ENCODE data around the gene PPFIBP2.

DNA sequence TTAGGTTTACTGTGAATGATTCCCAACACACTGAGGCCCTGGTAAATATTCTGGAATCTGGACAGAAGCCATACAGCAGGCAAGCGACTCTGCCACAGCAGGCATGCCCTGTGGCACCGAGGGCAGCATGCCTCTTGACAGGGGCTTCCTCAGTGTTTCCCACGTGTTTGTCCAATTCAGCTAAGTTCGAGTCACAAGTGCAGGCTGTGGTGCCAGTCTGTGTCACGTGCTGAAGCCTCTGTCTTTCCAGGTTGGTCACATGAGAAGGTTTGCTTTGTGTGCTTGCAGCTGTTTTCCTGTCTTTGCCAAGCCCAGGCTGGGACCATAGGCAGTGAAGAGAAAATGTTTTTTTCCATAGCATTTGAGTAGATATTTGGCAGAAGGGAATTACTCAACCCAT is 2.4 kb upstream of the PPFIBP2 start:
- TF ChIP-seq EZH2phosphoT487 (IDR thresholded peaks at IDR 0.05; ENCODE audit: low read length) (no peak), EZH2 (optimal IDR thresholded peaks at IDR 0.05; ENCODE audit: low read depth, low read length) (no peak)
- TF ChIP-seq, protein P1, sequence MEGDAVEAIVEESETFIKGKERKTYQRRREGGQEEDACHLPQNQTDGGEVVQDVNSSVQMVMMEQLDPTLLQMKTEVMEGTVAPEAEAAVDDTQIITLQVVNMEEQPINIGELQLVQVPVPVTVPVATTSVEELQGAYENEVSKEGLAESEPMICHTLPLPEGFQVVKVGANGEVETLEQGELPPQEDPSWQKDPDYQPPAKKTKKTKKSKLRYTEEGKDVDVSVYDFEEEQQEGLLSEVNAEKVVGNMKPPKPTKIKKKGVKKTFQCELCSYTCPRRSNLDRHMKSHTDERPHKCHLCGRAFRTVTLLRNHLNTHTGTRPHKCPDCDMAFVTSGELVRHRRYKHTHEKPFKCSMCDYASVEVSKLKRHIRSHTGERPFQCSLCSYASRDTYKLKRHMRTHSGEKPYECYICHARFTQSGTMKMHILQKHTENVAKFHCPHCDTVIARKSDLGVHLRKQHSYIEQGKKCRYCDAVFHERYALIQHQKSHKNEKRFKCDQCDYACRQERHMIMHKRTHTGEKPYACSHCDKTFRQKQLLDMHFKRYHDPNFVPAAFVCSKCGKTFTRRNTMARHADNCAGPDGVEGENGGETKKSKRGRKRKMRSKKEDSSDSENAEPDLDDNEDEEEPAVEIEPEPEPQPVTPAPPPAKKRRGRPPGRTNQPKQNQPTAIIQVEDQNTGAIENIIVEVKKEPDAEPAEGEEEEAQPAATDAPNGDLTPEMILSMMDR (IDR thresholded peaks at IDR 0.05; ENCODE audit: low read length): no peak
